CD4-positive, alpha-beta T cell (primary cell): ENCODE measurements around the gene PRKRA. TPM values are rescaled to one million over a fixed set of nuclear protein-coding genes. Genes with fewer than 3 reads are reported as not detected.

ENCODE experiments used
- ATAC-seq: fragments of 200-7000 bp; cut with Tn5 transposase; one replicate; pipeline ENCODE4 v1.10.0; 2022; ENCODE audit warnings: mild to moderate bottlenecking; ENCODE audit not compliant: poor library complexity
- CTCF ChIA-PET: fragments of 350-600 bp; sonication (Branson Sonifier 250); formaldehyde crosslinking; loops from one replicate; lab custom pipeline; 2021; ENCODE audit warnings: antibody characterized with exemption, inconsistent platforms; lab: Charles Lee
- POLR2A ChIA-PET: fragments of 350-600 bp; sonication (Branson Sonifier 250); formaldehyde crosslinking; loops from one replicate; lab custom pipeline; 2021; ENCODE audit warnings: antibody characterized with exemption, inconsistent platforms; lab: Charles Lee
- DNase-seq, 14 experiments: peaks; one replicate each; pipeline ENCODE4 v3.0.0-alpha.2; 2013 to 2020; ENCODE audit warnings: mixed read lengths in 2 of 14
- H3K27ac ChIP-seq, 2 donors: one replicate each; pipeline versions ENCODE4 v1.5.1 to v1.7.0; 2013; ENCODE audit warnings: low read length in 2 of 2, low read depth in 1 of 2, mild to moderate bottlenecking in 1 of 2
- H3K27me3 ChIP-seq, 2 experiments: 1 replicate in 1 of 2; 2 replicates in 1 of 2; pipeline versions ENCODE4 v1.6.1 to v1.7.0; 2013; ENCODE audit warnings: low read length in 2 of 2, control low read depth in 1 of 2, mild to moderate bottlenecking in 1 of 2, moderate library complexity in 1 of 2; ENCODE audit not compliant: insufficient read depth in 2 of 2, control insufficient read depth in 1 of 2
- H3K36me3 ChIP-seq: one replicate; pipeline ENCODE4 v1.6.1; 2013; ENCODE audit warnings: low read length, control low read depth; ENCODE audit not compliant: insufficient read depth
- H3K4me1 ChIP-seq: one replicate; pipeline ENCODE4 v1.6.1; 2013; ENCODE audit warnings: low read length, control low read depth; ENCODE audit not compliant: insufficient read depth
- H3K4me3 ChIP-seq: one replicate; pipeline ENCODE4 v1.5.1; 2013; ENCODE audit warnings: mild to moderate bottlenecking, low read length, moderate library complexity
- H3K9me3 ChIP-seq, 2 experiments: 1 replicate in 1 of 2; 2 replicates in 1 of 2; pipeline versions ENCODE4 v1.6.1 to v1.7.0; 2013; ENCODE audit warnings: low read length in 2 of 2, mild to moderate bottlenecking in 2 of 2, control low read depth in 1 of 2, moderate library complexity in 1 of 2; ENCODE audit not compliant: control insufficient read depth in 1 of 2, insufficient read depth in 1 of 2
- H3K27ac Mint-ChIP-seq: one replicate; pipeline ENCODE4 v1.8.0; 2020; ENCODE audit warnings: mixed read lengths
- H3K27me3 Mint-ChIP-seq: one replicate; pipeline ENCODE4 v1.8.0; 2021; ENCODE audit warnings: mixed read lengths
- H3K36me3 Mint-ChIP-seq: one replicate; pipeline ENCODE4 v1.8.0; 2021; ENCODE audit warnings: low read depth, mixed read lengths
- H3K4me1 Mint-ChIP-seq: one replicate; pipeline ENCODE4 v1.8.0; 2021; ENCODE audit warnings: low read depth, mixed read lengths
- H3K4me3 Mint-ChIP-seq: one replicate; pipeline ENCODE4 v1.8.0; 2020; ENCODE audit warnings: mild to moderate bottlenecking, mixed read lengths
- H3K9me3 Mint-ChIP-seq: one replicate; pipeline ENCODE4 v1.8.0; 2020; ENCODE audit warnings: mixed read lengths
- intact Hi-C, 2 experiments: fragments of 100-400 bp; cut with DNase I in 1 of 2; cut with micrococcal nuclease in 1 of 2; formaldehyde crosslinking; loops; one replicate each; pipeline versions ENCODE4 v1.15.1 to v1.9.0; 2023 to 2025; cut with DNase I, micrococcal nuclease
- polyA plus RNA-seq, 2 donors: library from polyadenylated mRNA; unstranded; fragments of 120-200 nt; gene quantifications; one replicate each; pipeline ENCODE4 v1.2.1, GENCODE V29; 2013
- total RNA-seq, 174 experiments: library from RNA in 2 of 174; stranded (reverse) in 2 of 174; gene quantifications; one replicate each; pipeline ENCODE4 v1.2.3 and lab custom pipeline; 2021 to 2026
- TF ChIP-seq, protein P1 (sequence below): fragments of 200-600 bp; IDR thresholded peaks from one replicate; pipeline ENCODE4 v1.8.0; 2022; ENCODE audit warnings: antibody characterized with exemption, mild to moderate bottlenecking

PRKRA gene
- 100 to 1,000 TPM; 118 to 120 TPM for total RNA-seq
- polyA plus RNA-seq (2013, experiment 1 of 2), result 34.8 TPM
- polyA plus RNA-seq (2013, experiment 2 of 2), result 37.8 TPM
- 40.3 to 129 (median 61.0) reads per million in 172 experiments for total RNA-seq (lab: John Stamatoyannopoulos, UW)

DNA sequence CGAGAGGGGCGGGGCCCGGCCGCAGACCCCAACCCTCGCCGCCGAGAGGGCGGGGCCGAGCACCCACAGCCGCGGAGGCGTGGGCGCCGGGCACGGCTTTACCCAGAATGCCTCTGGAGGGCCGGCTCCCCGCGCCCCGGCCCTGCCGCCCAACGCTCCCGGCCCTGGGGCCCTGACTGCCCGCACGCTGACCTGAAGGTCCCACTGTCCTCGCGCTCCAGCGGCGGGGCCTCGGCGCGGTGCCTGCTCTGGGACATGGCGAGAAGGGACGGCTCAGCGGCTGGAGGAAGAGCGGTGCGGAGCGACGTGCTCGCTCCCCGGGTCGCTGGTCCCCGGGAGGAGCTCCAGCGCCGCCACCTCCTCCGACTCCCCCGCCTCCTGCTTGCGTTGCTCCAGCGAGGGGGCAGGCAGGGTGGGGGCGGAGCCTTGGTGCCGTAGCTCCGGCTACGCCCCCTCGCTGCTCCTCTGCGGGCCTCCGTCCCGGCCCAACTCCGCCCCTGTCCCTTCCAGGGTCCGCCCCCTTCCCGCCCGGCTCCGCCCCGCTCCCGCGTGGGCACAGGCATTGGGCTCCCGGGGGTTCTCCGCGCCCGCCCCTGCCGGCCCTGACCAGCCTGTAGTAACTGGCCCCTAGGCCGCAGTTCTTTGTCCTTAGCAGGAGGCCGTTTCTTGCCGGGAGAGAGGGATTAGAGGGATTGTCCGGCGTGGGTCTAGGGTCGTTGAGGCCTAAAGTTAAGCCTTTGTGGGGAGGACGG is at the start of gene PRKRA, which contains the start of gene PJVK:
TSS of gene PRKRA (minus strand) at position 402 of the 752 bp plus-strand sequence. CDS start at position 257, 145 bp downstream.
TSS of gene PJVK (plus strand) at position 605 of the 752 bp plus-strand sequence. CDS start 2,032 bp downstream, outside the sequence.
- H3K27me3 ChIP-seq, result no peaks in the 10 kb centered on the region
- POLR2A ChIA-PET, result interaction anchor here (0.6 to 3.2 kb wide), 22 partner anchors 11 to 1239 kb away, joined by 3 to 45 read pairs (median 5); partner anchors contain the start of genes FKBP7, HNRNPA3, PLEKHA3 and RBM45
- peaks cover 10% of the 10 kb centered on the region for H3K36me3 ChIP-seq
- Mint-ChIP-seq H3K4me1 (peaks cover 35% of the 10 kb centered on the region), H3K4me3 (peak within 1 kb of the TSS; percentile 91), H3K36me3 (peaks cover 42% of the 10 kb centered on the region), H3K27me3 (no peaks in the 10 kb centered on the region), H3K27ac (peak within 1 kb of the TSS; percentile 97), H3K9me3 (no peaks in the 10 kb centered on the region)
- peak; percentile 84 for ATAC-seq
- CTCF ChIA-PET, result interaction anchor here (1.0 to 2.2 kb wide), 5 partner anchors 29 to 250 kb away, joined by 3 to 13 read pairs (median 5); partner anchors contain the start of gene PLEKHA3
- intact Hi-C loops, result loop anchor here in 1 of 2 experiments (2.0 kb wide), 2 partner anchors 28 to 72 kb away; partner anchors contain the start of gene FKBP7
- H3K4me3 ChIP-seq, result peak within 1 kb of the TSS; percentile 77
- peak within 1 kb of the TSS; percentile 78 to 98 for H3K27ac ChIP-seq
- TF ChIP-seq, protein P1, sequence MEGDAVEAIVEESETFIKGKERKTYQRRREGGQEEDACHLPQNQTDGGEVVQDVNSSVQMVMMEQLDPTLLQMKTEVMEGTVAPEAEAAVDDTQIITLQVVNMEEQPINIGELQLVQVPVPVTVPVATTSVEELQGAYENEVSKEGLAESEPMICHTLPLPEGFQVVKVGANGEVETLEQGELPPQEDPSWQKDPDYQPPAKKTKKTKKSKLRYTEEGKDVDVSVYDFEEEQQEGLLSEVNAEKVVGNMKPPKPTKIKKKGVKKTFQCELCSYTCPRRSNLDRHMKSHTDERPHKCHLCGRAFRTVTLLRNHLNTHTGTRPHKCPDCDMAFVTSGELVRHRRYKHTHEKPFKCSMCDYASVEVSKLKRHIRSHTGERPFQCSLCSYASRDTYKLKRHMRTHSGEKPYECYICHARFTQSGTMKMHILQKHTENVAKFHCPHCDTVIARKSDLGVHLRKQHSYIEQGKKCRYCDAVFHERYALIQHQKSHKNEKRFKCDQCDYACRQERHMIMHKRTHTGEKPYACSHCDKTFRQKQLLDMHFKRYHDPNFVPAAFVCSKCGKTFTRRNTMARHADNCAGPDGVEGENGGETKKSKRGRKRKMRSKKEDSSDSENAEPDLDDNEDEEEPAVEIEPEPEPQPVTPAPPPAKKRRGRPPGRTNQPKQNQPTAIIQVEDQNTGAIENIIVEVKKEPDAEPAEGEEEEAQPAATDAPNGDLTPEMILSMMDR, result no peak
- H3K9me3 ChIP-seq, result no peaks in the 10 kb centered on the region
- DNase-seq, result peak; percentile 90 to 98 (median 95)
- peaks cover 27% of the 10 kb centered on the region for H3K4me1 ChIP-seq

DNA sequence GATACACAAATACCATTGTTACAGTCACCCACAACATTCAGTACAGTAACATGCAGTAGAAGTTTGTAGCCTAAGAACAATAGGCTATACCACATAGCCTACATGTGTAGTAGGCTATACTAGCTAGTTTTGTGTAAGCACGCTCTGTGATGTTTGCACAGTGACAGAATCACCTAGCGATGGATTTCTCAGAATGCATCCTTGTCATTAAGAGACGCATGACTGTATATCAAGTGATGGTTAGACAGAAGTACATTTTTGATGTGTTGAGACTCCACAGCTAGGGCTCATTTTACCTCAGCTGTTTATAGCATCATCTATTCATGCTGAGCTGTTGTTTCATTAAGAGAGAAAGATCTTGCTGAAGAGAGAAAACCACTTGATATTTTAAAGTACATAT is 48.7 kb upstream of the PRKRA start:
- peaks cover 94% of the 10 kb centered on the region for H3K36me3 Mint-ChIP-seq
- H3K9me3 Mint-ChIP-seq, result no peaks in the 10 kb centered on the region

DNA sequence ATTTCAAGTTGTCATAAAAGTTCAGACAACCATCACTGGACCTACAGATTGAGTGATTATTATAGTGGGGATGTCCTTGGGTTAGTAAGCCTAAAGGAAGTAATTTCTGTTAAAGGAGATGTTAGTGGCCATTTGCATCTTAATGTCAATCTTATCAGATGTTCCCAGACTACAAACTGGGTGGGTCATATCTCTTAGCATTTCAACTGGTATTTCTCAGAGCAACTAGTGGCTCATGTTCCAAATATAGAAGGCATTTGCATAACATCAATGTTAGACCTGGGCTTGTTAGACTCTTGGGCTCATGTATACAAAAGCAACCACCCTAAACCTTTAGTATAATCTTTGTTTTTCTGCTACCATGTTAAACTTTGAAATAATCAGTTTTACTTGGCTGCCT is 47.2 kb upstream of the PRKRA start:
- POLR2A ChIA-PET, result no interaction called here
- CTCF ChIA-PET, result no interaction called here
- Mint-ChIP-seq H3K4me1 (no peaks in the 10 kb centered on the region), H3K27me3 (no peaks in the 10 kb centered on the region), H3K27ac (no peak overlapping the region), H3K9me3 (no peaks in the 10 kb centered on the region), H3K4me3 (no peak overlapping the region), H3K36me3 (peaks cover 95% of the 10 kb centered on the region)
- intact Hi-C loops, result loop anchor here in 1 of 2 experiments (10.0 kb wide), 1 partner anchor 103 kb away; no protein-coding TSS in a partner anchor
- Histone ChIP-seq H3K27ac (no peak overlapping the region), H3K4me3 (no peak overlapping the region), H3K27me3 (no peaks in the 10 kb centered on the region), H3K36me3 (peaks cover 84% of the 10 kb centered on the region), H3K9me3 (no peaks in the 10 kb centered on the region), H3K4me1 (no peaks in the 10 kb centered on the region)
- DNase-seq (no peak), ATAC-seq (no peak)
- TF ChIP-seq, protein P1, result no peak

More for the DNA sequence above, 48.7 kb upstream of the PRKRA start:
- Mint-ChIP-seq H3K4me3 (no peak overlapping the region), H3K27ac (no peak overlapping the region), H3K4me1 (no peaks in the 10 kb centered on the region), H3K27me3 (no peaks in the 10 kb centered on the region)
- Histone ChIP-seq H3K27me3 (no peaks in the 10 kb centered on the region), H3K4me1 (no peaks in the 10 kb centered on the region), H3K27ac (no peak overlapping the region), H3K36me3 (peaks cover 77% of the 10 kb centered on the region), H3K4me3 (no peak overlapping the region), H3K9me3 (no peaks in the 10 kb centered on the region)
- ChIA-PET POLR2A (interaction anchor here (1.1 kb wide), 1 partner anchor 15 kb away, joined by 3 read pairs; no protein-coding TSS in a partner anchor), CTCF (interaction anchor here (1.0 kb wide), 1 partner anchor 23 kb away, joined by 5 read pairs; no protein-coding TSS in a partner anchor)
- DNase-seq (no peak), ATAC-seq (no peak)
- TF ChIP-seq, protein P1, result no peak
- intact Hi-C loops, result loop anchor here in 1 of 2 experiments (10.0 kb wide), 1 partner anchor 105 kb away; no protein-coding TSS in a partner anchor
